ENCODE measurements around the gene RPS6KA3.

The RPS6KA3 gene

DNA sequence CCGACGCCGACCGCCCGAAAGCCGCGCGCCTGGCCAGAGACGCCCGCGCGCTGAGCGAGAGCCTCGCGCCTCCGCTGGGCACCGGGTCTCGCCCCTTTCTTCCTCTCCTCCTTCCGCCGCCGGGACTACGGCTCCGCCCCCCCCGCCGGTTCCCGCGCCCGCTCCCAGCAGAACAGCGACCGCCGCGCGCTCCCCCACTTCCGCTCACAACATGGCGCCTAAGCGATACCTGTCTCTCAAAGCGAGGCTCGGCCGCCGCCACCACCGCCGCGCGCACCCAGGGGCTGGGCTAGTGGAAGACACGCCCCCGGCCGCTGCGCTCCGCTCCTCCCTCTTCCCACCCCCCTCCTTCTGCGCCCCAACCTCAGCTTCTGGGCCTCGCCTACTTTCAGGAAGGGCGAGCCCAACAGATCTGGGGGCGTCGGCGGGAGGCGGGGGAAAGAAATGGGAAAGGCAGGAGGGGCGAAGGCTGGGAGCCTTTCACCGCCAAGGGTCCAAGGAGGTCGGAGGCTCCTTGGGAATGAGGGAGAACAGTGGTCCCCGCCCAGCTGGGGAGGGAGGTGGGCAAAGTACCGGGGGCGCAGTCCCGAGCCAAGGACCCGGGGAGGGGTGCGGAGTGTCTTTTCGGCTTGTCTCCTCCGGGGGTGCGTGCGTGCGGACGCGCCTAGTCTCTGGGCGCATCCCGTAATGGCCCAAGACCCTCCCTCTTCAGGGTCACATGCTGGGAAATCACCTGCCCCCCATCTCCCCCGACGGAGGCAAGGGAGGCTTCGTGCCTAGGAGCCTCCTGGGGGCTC lies at the start of gene RPS6KA3:
TSS of gene RPS6KA3 (minus strand) at position 100 of the 797 bp plus-strand sequence. CDS start 277 bp downstream, outside the sequence.
- DNase-seq = peak; percentile 91

DNA sequence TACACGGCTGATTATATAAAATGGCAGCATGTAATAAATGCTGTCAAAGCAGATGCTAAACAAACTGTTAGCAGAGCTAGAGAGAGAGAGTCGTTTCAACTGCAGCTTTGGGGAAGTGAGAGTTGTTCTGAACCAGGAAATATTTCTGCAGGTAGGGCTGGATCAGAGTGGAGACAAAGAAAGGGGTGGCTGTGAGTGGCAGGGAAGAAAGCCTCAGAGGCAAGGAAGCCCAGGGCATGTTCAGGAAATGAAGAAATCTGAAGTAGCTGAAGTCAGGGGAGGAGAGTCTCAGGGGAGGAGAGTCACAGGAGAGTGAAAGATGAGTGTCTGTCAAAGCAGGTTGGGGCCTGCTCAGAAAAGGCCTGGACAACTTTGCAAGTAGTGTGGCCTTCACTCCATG lies 48.4 kb upstream of the RPS6KA3 start:
- no peak for DNase-seq

DNA sequence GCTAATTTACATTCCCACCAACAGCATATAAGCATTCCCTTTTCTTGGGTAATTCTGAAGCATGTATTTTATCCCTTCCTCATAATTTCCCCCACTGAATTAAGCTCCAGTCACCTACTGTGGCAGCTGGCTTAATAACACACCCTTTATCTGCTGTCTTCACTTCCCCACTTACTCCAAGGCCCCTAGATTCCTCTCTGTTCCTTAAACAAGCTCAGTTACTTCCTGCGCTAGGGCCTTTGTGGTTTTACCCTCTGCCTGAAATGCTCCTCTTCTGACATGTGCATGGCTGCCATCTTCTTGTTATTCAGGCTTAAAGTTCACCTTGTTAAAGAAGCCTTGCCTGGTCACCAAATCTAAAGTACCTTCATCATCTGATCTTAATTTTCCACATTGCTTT lies 47.2 kb upstream of the RPS6KA3 start:
- no peak for DNase-seq

DNA sequence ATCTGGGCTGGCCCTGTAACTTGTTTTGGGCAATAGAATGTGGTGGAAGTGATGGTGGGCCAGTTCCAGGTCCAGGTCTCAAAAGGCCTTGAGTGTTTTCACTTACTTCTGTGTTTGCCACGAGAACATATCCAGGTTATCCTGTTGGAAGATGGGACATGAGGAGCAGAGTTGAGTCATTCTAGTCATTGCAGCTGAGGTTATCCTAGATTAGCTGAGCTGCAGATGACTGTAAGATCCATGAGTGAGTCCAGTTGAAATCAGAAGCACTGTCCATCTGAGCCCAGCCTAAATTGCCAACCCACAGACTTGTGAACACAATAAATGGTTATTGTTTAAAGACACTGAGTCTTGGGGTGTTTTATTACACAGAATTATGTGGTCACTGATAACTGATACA lies 45.3 kb upstream of the RPS6KA3 start:
- DNase-seq = no peak

DNA sequence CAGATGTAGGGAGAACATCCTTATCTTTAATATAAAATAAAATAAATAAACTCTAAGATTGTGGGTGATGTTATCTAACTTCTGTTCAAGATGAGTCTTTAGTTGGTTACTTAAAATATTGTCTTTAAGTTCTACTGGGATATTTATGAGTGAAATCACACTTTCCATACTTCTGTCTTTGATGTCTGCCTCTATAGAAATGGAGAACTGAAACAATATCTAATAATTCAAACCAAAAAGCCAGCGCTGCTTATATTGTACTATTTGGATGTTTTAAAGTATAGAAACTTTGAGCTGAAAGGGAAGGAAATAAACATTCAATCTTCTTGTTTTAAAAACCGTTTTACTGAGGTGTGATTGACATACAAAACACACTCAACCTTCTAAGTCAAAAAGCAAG lies 44.8 kb upstream of the RPS6KA3 start:
- no peak for DNase-seq

DNA sequence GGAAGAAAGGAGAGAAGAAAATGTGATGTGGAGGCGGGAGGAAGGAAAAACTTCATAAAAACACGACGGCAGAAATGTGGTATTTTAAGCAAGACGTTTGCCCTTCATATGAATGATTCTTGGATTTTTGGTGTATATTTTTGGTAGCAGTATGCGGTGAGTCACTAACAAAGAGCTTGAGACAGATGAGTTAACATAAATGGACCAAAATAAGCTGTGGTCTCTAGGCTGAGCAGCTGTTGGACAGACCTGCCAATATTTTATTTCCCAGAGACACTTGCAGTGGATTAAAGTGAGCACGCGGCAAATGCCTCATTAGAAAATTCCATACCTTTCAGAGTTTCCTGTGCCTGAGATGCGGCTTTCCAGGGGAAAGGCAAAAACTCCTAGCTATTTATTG lies 43.1 kb upstream of the RPS6KA3 start:
- no peak for DNase-seq

DNA sequence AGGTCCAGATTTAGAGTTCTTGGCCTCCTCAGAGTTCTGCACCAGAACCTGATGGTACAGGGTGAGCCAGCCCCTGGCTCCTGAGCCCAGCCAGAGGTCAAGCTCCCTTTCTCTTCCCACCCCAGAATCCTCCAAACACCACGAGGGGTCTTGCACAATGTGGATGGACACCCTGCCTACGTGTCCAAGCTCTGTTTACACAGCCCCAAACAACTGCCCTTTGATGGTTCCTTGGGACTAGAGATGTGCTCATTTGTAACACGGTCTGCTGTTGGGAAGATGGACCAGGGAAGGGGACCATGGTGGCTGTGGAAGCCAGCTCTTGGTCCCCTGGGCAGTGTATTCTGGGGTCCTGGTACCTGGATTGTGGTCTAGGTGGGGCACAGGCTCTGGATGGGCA lies 40.0 kb upstream of the RPS6KA3 start:
- no peak for DNase-seq

DNA sequence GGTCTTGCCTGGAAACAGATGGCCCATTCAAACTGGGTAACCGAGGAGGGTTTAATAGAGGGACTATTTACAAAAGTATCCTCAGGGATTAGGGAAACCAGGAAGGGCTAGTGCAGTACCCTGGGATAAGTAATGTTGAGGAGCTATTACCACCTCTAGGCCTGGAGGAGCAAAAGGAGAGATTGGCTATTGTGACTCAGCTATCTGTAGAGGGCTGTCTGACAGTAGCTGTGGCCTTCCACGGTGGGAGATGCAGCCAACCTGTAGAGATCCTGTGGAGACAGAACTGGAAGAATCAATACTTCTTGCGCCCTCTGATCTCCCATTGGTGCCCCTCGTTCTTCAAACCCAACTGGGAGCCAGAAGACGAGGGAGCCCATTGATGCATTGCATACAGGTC lies 34.1 kb upstream of the RPS6KA3 start:
- no peak for DNase-seq

DNA sequence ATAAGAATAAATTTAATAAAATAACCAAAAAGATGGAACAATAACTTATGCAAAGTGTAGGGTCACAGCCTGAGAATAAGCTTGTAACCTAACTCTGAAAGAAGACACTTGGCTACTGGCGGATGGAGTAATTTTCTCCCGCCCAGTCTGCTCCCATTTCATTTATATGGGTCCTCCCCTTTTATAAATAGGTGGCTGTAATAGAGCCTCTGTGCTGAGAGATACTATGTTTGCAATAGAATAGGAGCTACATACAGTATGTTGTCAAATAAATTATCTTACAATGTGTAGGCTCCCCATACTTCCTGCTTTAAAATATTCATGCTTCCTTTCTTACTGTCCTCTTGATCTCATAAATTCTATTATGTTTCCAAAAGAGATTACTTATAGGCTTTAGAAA lies 28.2 kb upstream of the RPS6KA3 start:
- no peak for DNase-seq

DNA sequence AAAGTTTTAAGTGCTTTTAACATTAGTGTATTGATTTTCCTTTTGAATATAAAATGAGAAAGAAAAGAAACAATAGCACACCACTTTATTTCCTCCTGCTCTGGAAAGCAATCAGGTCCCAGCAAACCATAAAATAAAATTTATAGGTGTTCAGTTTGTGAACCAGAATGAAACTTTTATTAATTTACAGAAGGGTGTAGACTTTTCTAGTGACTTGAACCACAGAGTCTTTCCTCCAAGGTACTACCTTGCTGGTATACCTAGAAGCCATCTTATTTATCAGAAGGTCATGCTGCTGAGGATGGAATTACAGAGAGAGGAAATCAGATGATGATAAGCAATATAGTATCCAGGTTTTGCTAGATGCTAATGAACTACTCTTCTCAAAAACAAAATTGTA lies 27.6 kb upstream of the RPS6KA3 start:
- no peak for DNase-seq

DNA sequence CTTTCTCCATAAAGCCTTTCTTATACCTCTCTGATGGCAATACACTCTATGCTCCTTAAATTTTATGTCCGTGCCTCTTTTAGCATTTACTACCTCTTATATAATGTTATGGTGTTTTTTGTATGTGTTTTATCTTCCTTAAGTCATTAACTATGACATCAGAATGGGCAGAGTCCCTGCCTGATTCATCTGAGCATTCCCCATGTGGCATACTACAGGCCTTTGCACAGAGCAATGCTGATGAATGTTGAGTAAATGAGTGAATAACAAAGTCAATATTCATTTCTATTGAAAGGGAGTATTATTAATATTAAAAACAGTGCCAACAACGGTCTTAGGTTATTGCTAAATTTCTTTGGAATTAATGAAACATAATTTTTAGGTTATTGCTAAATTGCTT lies 18.8 kb upstream of the RPS6KA3 start:
- DNase-seq = no peak

DNA sequence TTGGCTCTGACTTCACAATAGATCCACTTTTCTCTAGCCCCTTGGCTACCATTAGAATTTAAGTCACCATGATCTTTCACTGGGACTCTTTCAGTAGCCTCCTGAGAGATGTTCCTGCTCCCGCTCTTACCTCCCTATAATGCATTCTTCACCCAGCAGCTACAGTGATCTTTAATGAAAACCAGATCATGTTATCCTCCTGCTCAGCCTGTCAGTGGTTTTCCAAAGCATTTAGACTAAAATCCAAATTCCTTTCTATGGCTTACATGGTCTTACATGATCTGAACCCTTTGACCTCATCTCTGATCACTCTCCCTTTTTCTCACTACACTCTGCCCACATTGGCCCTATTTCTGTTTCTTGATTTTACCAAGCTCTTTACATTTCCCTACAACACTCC lies 18.3 kb upstream of the RPS6KA3 start:
- no peak for DNase-seq

DNA sequence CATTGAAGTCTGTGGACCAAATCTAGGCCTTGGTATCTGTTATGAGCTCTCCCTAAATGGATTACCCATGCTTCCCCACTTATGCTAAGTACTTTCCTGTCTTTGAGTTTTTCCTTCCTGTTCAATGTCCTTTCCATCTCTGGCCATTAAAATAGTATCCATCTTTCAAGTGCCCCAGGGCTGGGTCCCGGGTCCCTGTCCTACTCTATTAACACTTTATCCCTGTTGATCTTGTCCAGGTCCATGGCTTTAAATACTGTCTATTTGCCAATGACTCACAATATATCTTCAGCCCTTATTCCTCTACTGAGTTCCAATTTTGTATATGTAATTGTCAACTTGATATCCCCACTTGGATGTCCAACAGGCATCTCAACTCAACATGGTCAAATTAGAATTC lies 17.7 kb upstream of the RPS6KA3 start:
- no peak for DNase-seq

DNA sequence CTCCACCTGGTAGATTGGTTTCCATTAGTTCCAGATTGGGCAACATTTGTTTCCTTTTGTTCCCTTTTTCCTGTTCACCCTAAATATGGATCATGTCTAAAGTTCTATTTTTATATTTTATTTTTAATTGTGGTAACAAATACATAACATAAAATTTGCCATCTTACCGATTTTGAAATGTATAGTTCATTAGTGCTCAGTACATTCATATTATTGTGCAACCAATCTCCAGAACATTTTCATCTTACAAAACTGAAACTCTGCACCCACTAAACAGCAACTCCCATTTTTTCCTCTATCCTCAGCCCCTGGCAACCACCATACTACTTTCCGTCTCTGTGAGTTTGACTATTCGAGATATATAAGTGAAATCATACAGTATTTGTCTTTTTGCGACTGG lies 14.2 kb upstream of the RPS6KA3 start:
- no peak for DNase-seq

DNA sequence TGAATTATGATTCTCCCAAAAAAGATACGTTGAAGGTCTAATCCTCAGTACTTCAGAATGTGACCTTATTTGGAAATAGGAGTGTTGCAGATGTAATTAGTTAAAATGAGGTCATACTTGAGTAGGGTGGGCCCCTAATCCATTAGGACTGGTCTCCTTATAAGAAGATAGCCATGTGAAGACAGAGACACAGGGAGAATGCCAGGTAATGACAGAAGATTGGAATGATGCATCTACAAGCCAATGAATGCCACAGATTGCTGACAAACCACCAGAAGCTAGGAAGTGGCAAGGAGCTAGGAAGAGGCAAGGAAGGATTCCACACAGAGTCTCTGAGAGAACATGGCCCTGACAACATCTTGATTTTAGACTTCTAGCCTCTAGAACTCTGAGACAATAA lies 7.4 kb upstream of the RPS6KA3 start:
- DNase-seq = no peak

DNA sequence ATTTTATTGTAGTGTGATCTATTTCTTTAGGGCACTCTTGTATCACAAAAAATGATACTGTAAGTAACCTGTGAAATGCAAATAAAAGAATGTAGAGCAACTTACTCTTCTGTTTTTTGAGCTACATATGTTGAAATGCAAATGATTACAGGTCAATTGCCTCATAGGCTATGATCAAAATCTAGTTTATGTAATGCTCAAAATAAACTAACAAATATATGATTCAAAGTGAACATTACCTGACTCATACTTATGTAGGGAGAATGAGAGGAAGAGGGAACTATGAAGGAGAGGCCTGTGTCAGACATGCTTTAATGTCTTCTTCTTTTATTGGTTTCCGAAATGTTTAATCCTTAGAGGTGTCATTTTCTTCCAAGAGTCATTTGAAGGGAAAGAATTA lies 5.0 kb upstream of the RPS6KA3 start:
- no peak for DNase-seq

DNA sequence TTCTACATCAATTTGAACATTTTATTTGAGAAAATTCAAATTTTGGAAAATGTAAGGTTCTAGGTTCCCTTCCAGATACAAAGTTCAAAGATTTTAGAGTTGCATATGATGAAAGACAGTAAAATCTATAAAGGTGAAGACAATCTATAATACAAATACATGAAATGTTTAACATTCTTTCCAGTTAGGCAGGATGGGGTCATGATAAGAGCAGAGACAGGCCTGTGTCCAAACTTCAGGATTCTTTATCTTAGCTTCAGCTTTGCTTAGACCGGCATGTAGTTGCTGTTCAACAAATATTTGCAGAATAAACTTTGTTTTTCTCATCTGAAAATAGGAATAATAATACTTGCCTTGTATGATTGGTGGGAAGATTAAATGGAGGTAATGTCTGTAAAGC lies 4.5 kb upstream of the RPS6KA3 start:
- DNase-seq = no peak

DNA sequence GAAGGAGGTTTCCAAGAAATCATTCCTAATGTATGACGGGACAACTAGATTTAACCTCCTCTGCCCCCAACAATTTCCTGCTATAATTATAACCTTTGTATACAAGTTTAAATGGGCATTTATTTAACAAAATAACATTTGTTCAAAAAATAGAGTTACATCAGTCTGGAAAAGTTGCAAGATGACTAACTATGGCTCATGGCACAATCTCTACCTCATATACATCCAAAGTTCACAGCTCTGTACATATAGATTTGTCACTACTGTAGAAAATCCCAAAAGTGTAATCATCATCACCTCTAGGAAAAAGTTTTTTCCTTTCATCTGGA lies 3.8 kb upstream of the RPS6KA3 start:
- DNase-seq = no peak

DNA sequence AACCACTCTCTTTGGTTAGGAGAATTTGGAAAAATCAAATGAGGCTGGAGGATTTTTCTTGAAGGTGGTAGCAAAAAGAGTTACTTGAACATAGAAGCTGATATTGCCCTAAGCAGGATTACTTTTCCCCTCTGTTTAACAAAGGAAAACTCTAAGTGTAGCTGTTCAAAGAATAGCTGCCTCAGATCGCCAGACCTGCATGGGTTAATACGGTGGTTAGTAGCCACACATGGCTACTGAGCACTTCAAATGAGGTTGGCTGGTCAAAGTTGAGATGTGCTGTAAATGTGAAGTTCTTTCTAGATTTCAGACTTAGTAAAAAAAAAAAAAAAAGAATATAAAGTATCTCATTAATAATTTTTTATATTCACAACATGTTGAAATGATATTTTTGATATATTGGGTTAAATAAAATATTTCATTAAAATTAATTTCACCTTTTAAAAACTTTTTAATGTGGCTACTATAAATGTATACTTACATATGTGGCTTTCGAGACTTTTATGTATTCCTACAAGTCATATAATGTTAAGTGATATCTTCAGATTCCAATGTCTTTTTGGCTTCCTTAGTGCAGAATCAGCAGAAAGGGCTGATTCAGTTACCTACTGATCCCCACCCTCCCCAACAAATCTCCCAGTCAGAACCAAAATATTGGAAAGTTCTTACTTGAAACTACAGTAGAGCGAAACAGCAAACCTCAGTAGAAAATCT lies 3.3 kb upstream of the RPS6KA3 start:
- DNase-seq = no peak

DNA sequence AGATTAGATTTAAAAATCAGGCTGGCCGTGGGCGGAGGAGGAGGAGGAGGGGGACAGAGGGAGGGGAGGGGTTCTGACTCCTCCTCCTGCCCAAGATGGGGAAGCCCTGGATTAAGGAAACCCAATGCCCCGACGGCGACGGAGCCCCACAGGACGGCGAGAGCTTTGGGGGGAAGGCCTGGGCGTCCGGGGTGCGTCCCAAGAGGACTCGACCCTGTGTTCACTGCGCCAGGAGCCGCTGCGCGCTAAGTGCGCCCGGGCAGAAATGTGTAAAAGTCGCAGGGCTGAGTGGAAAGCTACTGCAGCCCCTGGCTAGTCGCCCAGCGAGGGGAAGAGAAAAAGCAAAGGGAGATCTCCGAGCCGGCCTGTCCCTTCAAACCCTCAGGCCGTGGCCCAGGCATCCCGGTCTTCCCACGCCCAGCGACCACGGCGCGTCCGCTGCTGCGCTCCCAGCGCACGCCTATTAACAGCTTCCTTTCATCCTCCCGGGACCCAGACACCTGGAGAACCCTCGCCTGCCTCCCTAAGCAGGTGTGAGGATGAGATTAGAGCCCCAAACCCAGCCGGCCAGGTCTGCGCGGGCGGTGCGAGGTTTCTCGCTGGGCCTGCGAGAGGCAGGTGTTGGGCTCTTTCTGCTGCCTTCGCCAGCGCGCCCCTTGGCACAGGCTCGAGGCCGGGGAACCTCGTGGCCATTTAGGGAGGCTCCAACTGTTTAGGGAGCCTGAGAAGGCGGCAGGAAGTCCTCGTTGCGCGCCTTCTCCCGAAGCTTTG lies 1.4 kb upstream of the RPS6KA3 start:
- peak; percentile 21 for DNase-seq

DNA sequence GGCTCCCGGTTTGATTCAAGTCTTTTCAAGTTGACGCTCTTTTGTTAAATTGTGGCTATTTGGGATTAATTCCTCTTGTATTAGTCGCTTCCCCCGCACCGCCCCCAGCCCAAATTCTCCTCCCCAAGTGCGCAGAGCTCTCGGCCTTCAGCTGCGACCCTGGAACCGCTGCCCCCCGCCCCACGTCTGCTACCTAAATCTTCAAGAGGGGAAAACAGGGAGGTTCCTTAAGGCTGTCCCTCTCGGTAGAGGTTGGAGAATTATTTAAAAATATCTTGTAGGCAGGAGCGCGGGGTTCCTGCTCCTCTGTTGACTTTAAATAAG lies 860 bp upstream of the RPS6KA3 start:
- no peak for DNase-seq

DNA sequence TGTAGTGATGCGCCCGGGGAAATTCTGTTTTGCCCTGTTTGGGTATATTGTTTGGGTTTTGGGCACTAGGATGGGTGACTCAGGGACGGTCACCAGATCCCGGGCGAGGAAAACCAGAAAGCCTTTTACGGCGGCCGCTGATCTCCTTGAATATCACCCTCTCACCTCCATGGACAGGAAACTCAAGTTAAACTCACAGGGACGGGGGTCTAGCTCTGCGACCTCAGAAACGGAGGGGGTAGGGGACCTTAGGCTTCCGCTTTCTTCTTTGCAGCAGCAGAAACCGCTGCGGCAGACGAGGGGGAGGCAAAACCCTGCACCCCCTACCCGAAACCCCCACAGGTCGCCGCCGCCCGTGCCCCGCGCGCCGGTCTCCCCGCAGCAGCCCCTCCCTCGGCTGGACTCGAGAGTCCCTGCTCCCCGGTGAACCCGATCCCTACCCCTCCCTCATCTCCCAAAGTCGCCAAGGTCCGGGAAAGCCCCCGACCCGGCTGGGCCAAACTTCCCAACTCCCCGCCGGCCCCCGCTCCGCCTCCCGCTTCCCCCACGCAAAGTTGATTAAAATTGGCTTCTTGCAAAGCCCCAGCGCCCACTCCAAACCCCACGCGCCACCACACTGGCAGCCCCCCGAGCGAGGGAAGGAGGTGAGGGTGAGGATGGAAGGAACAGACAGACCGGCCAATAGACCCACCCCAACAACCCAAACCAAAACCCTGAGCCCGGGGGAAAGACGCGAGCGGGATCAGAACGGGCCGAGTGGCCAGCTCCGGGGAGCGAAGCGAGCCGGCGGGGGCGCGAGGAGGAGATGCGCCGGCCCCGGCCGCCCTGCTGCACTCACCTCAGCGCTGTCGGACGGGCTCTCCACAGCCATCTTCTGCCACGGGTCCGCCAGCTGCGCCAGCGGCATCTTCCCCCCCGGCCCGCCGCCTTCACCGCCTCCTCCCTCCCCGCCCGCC lies 705 bp downstream of the RPS6KA3 start:
- DNase-seq = peak; percentile 32

DNA sequence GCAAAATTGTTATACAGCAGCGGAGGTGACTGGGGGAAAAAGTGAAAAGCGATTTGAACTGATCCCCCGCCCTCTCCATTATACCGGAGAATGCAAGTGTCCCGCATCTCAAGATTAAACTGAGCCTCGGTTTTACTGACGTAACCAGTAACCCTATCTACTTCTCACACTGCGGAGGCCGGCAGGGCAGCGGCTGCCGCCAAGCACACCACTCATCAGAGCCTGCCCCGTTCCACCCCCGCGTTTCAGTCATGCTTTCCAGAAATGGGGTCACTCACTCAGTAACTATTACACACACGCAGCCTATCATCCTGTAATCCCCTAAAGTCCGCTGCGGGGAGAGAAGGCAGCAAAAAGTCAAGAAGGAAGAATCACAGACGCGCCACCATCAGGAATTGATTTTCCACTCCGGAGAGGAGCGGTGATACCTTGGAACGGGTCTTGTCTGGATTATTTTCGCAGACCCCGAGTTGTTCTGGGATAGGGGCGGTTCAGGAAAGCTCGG lies 1.4 kb downstream of the RPS6KA3 start:
- peak; percentile 62 for DNase-seq
